Left ventricle myocardium inferior (tissue), 1 donor: ENCODE measurements around the gene CYP2S1. TPM values are rescaled to one million over a fixed set of nuclear protein-coding genes. Genes with fewer than 3 reads are reported as not detected.
A peak's percentile ranks its signal among the peaks of the same experiment; 100 is the strongest.
"Not testable (repeated sequence)": the region's sequence is repeated elsewhere in the genome, so short reads cannot be mapped to it uniquely, and the experiment has no call there.

ENCODE experiments used
- DNase-seq: peaks from one replicate; pipeline ENCODE4 v3.0.0-alpha.2; 2020
- H3K27ac ChIP-seq: fragments of 200-600 bp; replicated peaks from 2 replicates; pipeline ENCODE4 v1.8.0; 2021
- H3K27me3 ChIP-seq: fragments of 200-600 bp; 2 replicates; pipeline ENCODE4 v1.8.0; 2021; ENCODE audit warnings: low read depth
- H3K36me3 ChIP-seq: fragments of 200-600 bp; 2 replicates; pipeline ENCODE4 v1.8.0; 2021
- H3K4me1 ChIP-seq: fragments of 200-600 bp; 2 replicates; pipeline ENCODE4 v1.8.0; 2021
- H3K4me3 ChIP-seq: fragments of 200-600 bp; 2 replicates; pipeline ENCODE4 v1.8.0; 2021; ENCODE audit warnings: mild to moderate bottlenecking, moderate library complexity
- H3K9me3 ChIP-seq: fragments of 200-600 bp; replicated peaks from 2 replicates; pipeline ENCODE4 v1.8.0; 2021
- intact Hi-C: fragments of 100-400 bp; cut with micrococcal nuclease; formaldehyde crosslinking; loops from one replicate; pipeline ENCODE4 v1.11.0; 2022
- long read RNA-seq: library from polyadenylated mRNA; unstranded; transcript quantifications from one replicate; pipeline ENCODE4 v2.0.0, GENCODE V29; 2021
- total RNA-seq: library from RNA; stranded (reverse); fragmentation: NEBNext Ultra II Directional; extraction: Animal tissue kit (Norgen Biotek cat#: 25700); gene quantifications from one replicate; pipeline ENCODE4 v1.2.1, GENCODE V29; 2021
- TF ChIP-seq, protein P1 (sequence below): fragments of 200-600 bp; IDR thresholded peaks from 2 replicates; pipeline ENCODE4 v1.8.0; 2021; ENCODE audit warnings: antibody characterized with exemption, mild to moderate bottlenecking, borderline replicate concordance
- donor health status: DM: no; HTN: yes; CAD: no; lungs with severe emphysema.

CYP2S1 gene, protein sequence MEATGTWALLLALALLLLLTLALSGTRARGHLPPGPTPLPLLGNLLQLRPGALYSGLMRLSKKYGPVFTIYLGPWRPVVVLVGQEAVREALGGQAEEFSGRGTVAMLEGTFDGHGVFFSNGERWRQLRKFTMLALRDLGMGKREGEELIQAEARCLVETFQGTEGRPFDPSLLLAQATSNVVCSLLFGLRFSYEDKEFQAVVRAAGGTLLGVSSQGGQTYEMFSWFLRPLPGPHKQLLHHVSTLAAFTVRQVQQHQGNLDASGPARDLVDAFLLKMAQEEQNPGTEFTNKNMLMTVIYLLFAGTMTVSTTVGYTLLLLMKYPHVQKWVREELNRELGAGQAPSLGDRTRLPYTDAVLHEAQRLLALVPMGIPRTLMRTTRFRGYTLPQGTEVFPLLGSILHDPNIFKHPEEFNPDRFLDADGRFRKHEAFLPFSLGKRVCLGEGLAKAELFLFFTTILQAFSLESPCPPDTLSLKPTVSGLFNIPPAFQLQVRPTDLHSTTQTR
- total RNA-seq: 0.44 TPM
- long read RNA-seq: 0 reads

GRCh38 chr19:41192574-41193429, at the start of gene CYP2S1:
Gene CYP2S1 (plus strand): TSS chr19:41193219. CDS start chr19:41193265, 46 bp downstream.
- H3K27me3 ChIP-seq: peaks cover 93% of the 10 kb centered on the region
- intact Hi-C loops: no loop called here
- H3K9me3 ChIP-seq: no peaks in the 10 kb centered on the region
- peaks cover 6% of the 10 kb centered on the region for H3K4me1 ChIP-seq
- peak within 1 kb of the TSS; percentile 48 for H3K4me3 ChIP-seq
- H3K27ac ChIP-seq: no peak within 1 kb of the TSS
- TF ChIP-seq, protein P1, sequence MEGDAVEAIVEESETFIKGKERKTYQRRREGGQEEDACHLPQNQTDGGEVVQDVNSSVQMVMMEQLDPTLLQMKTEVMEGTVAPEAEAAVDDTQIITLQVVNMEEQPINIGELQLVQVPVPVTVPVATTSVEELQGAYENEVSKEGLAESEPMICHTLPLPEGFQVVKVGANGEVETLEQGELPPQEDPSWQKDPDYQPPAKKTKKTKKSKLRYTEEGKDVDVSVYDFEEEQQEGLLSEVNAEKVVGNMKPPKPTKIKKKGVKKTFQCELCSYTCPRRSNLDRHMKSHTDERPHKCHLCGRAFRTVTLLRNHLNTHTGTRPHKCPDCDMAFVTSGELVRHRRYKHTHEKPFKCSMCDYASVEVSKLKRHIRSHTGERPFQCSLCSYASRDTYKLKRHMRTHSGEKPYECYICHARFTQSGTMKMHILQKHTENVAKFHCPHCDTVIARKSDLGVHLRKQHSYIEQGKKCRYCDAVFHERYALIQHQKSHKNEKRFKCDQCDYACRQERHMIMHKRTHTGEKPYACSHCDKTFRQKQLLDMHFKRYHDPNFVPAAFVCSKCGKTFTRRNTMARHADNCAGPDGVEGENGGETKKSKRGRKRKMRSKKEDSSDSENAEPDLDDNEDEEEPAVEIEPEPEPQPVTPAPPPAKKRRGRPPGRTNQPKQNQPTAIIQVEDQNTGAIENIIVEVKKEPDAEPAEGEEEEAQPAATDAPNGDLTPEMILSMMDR: no peak
- no peak for DNase-seq
- H3K36me3 ChIP-seq: no peaks in the 10 kb centered on the region

DNA sequence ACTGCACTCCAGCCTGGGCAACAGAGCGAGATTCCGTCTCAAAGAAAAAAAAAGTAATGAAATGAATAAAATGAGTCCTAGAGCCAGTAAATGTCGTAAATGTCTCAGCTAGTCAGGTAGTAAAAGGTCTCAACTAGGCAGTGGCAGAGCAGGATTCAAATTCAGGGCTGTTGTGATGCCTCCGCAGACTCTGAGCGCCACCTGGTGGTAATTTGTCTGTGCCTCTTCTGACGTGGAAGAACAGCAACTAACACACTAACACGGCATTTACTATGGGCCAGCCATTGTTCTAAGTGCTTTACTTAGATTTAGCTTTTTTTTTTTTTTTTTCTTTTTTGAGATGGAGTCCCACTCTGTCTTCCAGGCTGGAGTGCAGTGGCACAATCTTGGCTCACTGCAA, 48.6 kb upstream of the CYP2S1 start:
- peak; percentile 74 for DNase-seq
- H3K36me3 ChIP-seq: no peaks in the 10 kb centered on the region
- intact Hi-C loops: loop anchor here (5.0 kb wide), 1 partner anchor 172 kb away; no protein-coding TSS in a partner anchor
- peaks cover 30% of the 10 kb centered on the region for H3K27me3 ChIP-seq
- no peaks in the 10 kb centered on the region for H3K9me3 ChIP-seq
- no peaks in the 10 kb centered on the region for H3K4me1 ChIP-seq
- H3K4me3 ChIP-seq: no peak overlapping the region
- TF ChIP-seq, protein P1: peak; percentile 86
- H3K27ac ChIP-seq: no peak overlapping the region

- H3K27ac ChIP-seq: no peak overlapping the region
- peaks cover 51% of the 10 kb centered on the region for H3K27me3 ChIP-seq
- H3K36me3 ChIP-seq: no peaks in the 10 kb centered on the region
- H3K4me3 ChIP-seq: no peak overlapping the region
- TF ChIP-seq, protein P1: no peak
- DNase-seq: no peak
- H3K9me3 ChIP-seq: no peaks in the 10 kb centered on the region
- intact Hi-C loops: no loop called here
- H3K4me1 ChIP-seq: no peaks in the 10 kb centered on the region
Observed at GRCh38 chr19:41149831-41150230, 43.2 kb upstream of the CYP2S1 start.

DNA sequence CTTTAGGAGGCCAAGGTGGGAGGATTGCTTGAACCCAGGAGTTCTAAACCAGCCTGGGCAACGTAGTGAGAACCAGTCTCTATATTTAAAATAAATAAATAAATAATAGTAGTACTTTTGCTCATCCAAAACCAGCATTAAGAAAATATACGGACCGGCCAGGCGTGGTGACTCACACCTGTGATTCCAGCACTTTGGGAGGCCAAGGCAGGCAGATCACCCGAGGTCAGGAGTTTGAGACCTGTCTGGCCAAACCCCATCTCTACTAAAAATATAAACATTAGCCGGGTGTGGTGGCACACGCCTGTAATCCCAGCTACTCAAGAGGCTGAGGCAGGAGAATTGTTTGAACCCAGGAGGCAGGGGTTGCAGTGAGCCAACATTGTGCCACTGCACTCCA, 42.0 kb upstream of the CYP2S1 start:
- H3K4me1 ChIP-seq, DNase-seq, H3K9me3 ChIP-seq, H3K27ac ChIP-seq, H3K4me3 ChIP-seq, intact Hi-C loops, H3K36me3 ChIP-seq: not testable (repeated sequence)
- H3K27me3 ChIP-seq: peaks cover 57% of the 10 kb centered on the region

DNA sequence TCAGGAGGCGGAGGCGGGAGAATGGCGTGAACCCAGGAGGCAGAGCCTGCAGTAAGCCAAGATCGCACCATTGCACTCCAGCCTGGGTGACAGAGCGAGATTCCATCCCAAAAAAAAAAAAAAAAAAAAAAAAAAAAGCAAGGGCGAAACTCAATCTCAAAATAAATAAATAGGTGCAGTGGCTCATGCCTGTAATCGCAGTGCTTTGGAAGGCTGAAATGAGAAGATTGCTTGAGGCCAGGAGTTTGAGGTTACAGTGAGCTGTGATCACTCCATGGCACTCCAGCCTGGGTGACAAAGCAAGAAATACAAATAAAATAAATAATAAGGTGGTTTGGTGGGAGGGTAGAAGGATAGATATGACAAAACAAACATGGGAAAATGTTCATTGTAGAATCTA, 39.0 kb upstream of the CYP2S1 start:
- Histone ChIP-seq H3K4me3 (no peak overlapping the region), H3K9me3 (peaks cover 16% of the 10 kb centered on the region), H3K36me3 (no peaks in the 10 kb centered on the region), H3K4me1 (no peaks in the 10 kb centered on the region), H3K27me3 (peaks cover 43% of the 10 kb centered on the region), H3K27ac (no peak overlapping the region)
- DNase-seq: no peak
- intact Hi-C loops: no loop called here
- TF ChIP-seq, protein P1: no peak
